ENCODE measurements around the gene SCN4B.

The SCN4B gene

GRCh38 chr11:118090545-118091162 lies 62.0 kb downstream of the SCN4B start:
- H3K27ac Mint-ChIP-seq = no peak overlapping the region
- no peak for DNase-seq (ENCODE audit: low spot score in 2 of 2)
- ATAC-seq = no peak
- H3K4me3 Mint-ChIP-seq = no peak overlapping the region
- peaks cover 10% of the 10 kb centered on the region for H3K9me3 Mint-ChIP-seq
- H3K36me3 Mint-ChIP-seq = no peaks in the 10 kb centered on the region
- no peaks in the 10 kb centered on the region for H3K4me1 Mint-ChIP-seq

DNA sequence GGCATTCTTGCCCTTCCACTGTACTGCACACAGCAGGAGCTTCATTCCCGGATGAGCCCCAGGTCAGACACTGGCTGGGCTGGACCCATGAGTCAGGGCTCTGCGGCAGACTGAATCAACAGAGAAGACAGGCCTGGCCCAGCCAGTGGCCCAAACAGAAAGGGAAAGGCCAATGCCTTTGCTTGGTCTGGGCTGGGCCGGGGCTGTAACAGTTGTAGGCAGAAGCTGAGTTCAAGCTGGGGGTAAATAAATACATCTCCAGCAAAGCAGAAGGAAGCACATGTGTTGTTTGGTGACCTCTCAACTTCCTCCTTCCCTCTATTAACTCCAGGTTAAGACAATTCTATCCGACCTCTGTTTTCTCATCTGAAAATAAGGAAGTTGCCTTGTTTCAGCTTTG lies 64.1 kb downstream of the SCN4B start:
- H3K4me3 Mint-ChIP-seq = no peak overlapping the region
- ATAC-seq (no peak), DNase-seq (ENCODE audit: low spot score in 2 of 2) (no peak)
- no peak overlapping the region for H3K27ac Mint-ChIP-seq
- peaks cover 5% of the 10 kb centered on the region for H3K4me1 Mint-ChIP-seq
- H3K9me3 Mint-ChIP-seq = peaks cover 10% of the 10 kb centered on the region
- H3K36me3 Mint-ChIP-seq = no peaks in the 10 kb centered on the region

- Mint-ChIP-seq H3K4me3 (no peak overlapping the region), H3K27ac (no peak overlapping the region), H3K9me3 (peaks cover 10% of the 10 kb centered on the region), H3K36me3 (no peaks in the 10 kb centered on the region), H3K4me1 (peaks cover 5% of the 10 kb centered on the region)
- DNase-seq (ENCODE audit: low spot score in 2 of 2) = no peak
- ATAC-seq = no peak
Measured at GRCh38 chr11:118087931-118088330, 64.7 kb downstream of the SCN4B start.

DNA sequence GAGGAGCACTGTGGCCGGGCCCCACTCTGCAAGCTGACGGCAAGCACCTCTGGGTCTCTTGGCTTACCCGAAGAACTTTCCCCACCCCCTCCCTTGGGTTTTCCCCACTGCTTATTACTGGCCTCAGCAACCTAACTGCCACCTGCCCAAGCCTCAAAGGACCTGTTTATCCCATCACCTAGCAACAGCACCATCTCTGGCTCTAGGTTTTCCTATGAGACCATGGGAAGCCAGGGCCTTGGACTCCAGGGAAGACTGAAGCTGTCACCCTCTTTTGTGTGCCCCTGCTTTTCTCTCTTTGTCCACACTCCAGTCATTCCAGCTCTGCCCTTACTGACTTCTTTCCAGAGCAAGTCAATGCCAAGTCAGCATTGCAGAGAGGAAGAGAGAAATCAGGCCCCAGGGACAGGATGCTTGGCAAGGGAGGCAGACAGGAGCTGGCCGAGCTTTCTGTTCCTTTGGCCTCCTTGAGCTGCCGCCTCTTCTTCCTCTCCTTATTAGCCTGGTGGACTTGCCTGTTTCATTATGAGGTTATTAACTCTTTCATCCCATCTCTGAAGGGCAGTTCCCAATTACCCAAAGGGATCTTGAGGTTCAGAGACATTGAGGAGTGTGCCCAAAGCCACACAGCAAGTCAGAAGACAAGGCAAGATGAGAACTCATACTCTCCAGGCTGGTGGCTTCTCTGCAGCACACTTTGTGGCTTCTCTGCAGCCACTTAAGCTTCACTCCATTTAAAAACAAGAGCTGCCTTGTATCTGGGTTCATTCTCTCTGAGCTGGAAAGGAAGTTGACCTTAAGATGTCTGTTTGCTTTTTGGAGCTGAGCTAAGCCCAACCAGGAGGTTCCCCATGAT lies 65.5 kb downstream of the SCN4B start, which contains the start of gene SMIM35:
TSS of gene SMIM35 (minus strand) at position 51 of the 856 bp plus-strand sequence. CDS start 206 bp downstream, outside the sequence.
- no peak for ATAC-seq
- no peak within 1 kb of the TSS for H3K4me3 Mint-ChIP-seq

DNA sequence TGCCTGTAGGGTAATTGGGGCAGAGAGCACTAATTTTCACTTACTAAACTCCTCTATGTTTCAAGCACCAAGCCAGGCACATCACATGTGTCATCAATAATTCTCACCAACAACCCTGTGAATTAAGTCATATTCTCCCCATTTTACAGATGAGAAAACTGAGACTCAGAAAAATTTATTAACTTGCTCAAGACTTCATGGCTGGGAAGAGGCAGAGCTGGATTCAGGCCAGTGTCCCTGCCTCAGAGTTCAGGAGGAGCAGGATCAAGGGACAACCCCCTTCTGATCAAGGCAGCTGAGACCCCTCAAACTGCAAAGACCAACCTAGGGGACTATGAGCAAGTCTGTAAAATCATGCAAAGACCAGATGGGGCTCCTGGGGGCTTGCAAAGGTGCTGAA lies 68.0 kb downstream of the SCN4B start:
- Mint-ChIP-seq H3K4me3 (no peak overlapping the region), H3K9me3 (peaks cover 10% of the 10 kb centered on the region), H3K27ac (no peak overlapping the region), H3K36me3 (no peaks in the 10 kb centered on the region), H3K4me1 (peaks cover 25% of the 10 kb centered on the region)
- no peak for DNase-seq (ENCODE audit: low spot score in 2 of 2)
- no peak for ATAC-seq

More for the DNA sequence above, 65.5 kb downstream of the SCN4B start, which contains the start of gene SMIM35:
- Mint-ChIP-seq H3K27ac (no peak within 1 kb of the TSS), H3K4me1 (peaks cover 5% of the 10 kb centered on the region), H3K36me3 (no peaks in the 10 kb centered on the region), H3K9me3 (peaks cover 10% of the 10 kb centered on the region)
- no peak for DNase-seq (ENCODE audit: low spot score in 2 of 2)

- Mint-ChIP-seq H3K4me3 (no peak overlapping the region), H3K36me3 (no peaks in the 10 kb centered on the region), H3K9me3 (peaks cover 10% of the 10 kb centered on the region), H3K4me1 (peaks cover 29% of the 10 kb centered on the region), H3K27ac (no peak overlapping the region)
- DNase-seq (ENCODE audit: low spot score in 2 of 2) (no peak), ATAC-seq (no peak)
Measured at GRCh38 chr11:118084247-118084646, 68.4 kb downstream of the SCN4B start.
